ENCODE measurements around the gene ENOX2. TPM values are rescaled to one million over a fixed set of nuclear protein-coding genes. Genes with fewer than 3 reads are reported as not detected.

ENOX2 gene
- total and polyA plus RNA-seq, 12 donors, result 3.4 to 31.7 (median 18.9) TPM

GRCh38 chrX:130769835-130770234 lies 133.2 kb downstream of the ENOX2 start:
- Histone ChIP-seq H3K4me1 (replicated peaks in 1 of 2) (no peaks in the 10 kb centered on the region), H3K36me3 (replicated peaks in 1 of 2) (no peaks in the 10 kb centered on the region), H3K9me3 (replicated peaks in 1 of 3) (no peaks in the 10 kb centered on the region), H3K27me3 (no peaks in the 10 kb centered on the region), H3K4me3 (no peak overlapping the region), H3K27ac (no peak overlapping the region)
- intact Hi-C loops (cut with DNase I), result no loop called here
- DNase-seq, result no peak
- 63 to 82% (median 70%) methylated on average over 4 of the region's 4 CpGs for WGBS, 4 donors
- TF ChIP-seq CTCF (IDR thresholded peaks at IDR 0.05) (no peak), POLR2A (IDR thresholded peaks at IDR 0.05) (no peak)

- H3K9me3 ChIP-seq (replicated peaks in 1 of 3), result no peaks in the 10 kb centered on the region
- 77 to 97% (median 93%) methylated on average over 1 of the region's 1 CpG for WGBS, 4 donors
- intact Hi-C loops (cut with DNase I), result no loop called here
- H3K27ac ChIP-seq, result no peak overlapping the region
- H3K27me3 ChIP-seq, result peaks cover 6% of the 10 kb centered on the region
- H3K36me3 ChIP-seq (replicated peaks in 1 of 2), result no peaks in the 10 kb centered on the region
- no peak for DNase-seq
- no peak overlapping the region for H3K4me3 ChIP-seq
- H3K4me1 ChIP-seq (replicated peaks in 1 of 2), result no peaks in the 10 kb centered on the region
- TF ChIP-seq CTCF (IDR thresholded peaks at IDR 0.05), result no peak
- TF ChIP-seq POLR2A (IDR thresholded peaks at IDR 0.05), result no peak
Measured at GRCh38 chrX:130758072-130758471, 144.9 kb downstream of the ENOX2 start.

- Histone ChIP-seq H3K4me1 (replicated peaks in 1 of 2) (no peaks in the 10 kb centered on the region), H3K36me3 (replicated peaks in 1 of 2) (no peaks in the 10 kb centered on the region), H3K9me3 (replicated peaks in 1 of 3) (no peaks in the 10 kb centered on the region), H3K27ac (no peak overlapping the region), H3K27me3 (peaks cover 6% of the 10 kb centered on the region), H3K4me3 (no peak overlapping the region)
- 57 to 76% (median 71%) methylated on average over 4 of the region's 4 CpGs for WGBS, 4 donors
- TF ChIP-seq CTCF (IDR thresholded peaks at IDR 0.05) (no peak), POLR2A (IDR thresholded peaks at IDR 0.05) (no peak)
- intact Hi-C loops (cut with DNase I), result no loop called here
- no peak for DNase-seq
Measured at GRCh38 chrX:130756233-130756632, 146.8 kb downstream of the ENOX2 start.

GRCh38 chrX:130754353-130754752 lies 148.7 kb downstream of the ENOX2 start:
- Histone ChIP-seq H3K27ac (no peak overlapping the region), H3K4me3 (no peak overlapping the region), H3K36me3 (replicated peaks in 1 of 2) (no peaks in the 10 kb centered on the region), H3K9me3 (replicated peaks in 1 of 3) (no peaks in the 10 kb centered on the region), H3K27me3 (peaks cover 6% of the 10 kb centered on the region), H3K4me1 (replicated peaks in 1 of 2) (no peaks in the 10 kb centered on the region)
- 80 to 100% (median 96%) methylated on average over 1 of the region's 1 CpG for WGBS, 4 donors
- intact Hi-C loops (cut with DNase I), result no loop called here
- no peak for TF ChIP-seq POLR2A (IDR thresholded peaks at IDR 0.05)
- no peak for DNase-seq

- intact Hi-C loops (cut with DNase I), result no loop called here
- Histone ChIP-seq H3K36me3 (replicated peaks in 1 of 2) (no peaks in the 10 kb centered on the region), H3K27ac (peak overlapping the region in 1 of 5 donors; percentile 29), H3K4me1 (replicated peaks in 1 of 2) (no peaks in the 10 kb centered on the region), H3K4me3 (no peak overlapping the region), H3K27me3 (no peaks in the 10 kb centered on the region), H3K9me3 (replicated peaks in 1 of 3) (no peaks in the 10 kb centered on the region)
- TF ChIP-seq POLR2A (IDR thresholded peaks at IDR 0.05), result no peak
- TF ChIP-seq CTCF (IDR thresholded peaks at IDR 0.05), result no peak
- 33 to 64% (median 44%) methylated on average over 2 of the region's 2 CpGs for WGBS, 4 donors
- DNase-seq, result no peak
Measured at GRCh38 chrX:130746709-130747342, 156.2 kb downstream of the ENOX2 start.

Data from adrenal gland (tissue), 12 donors.